HG02610 (cell line): ENCODE measurements around the gene SMARCA2.
A peak's percentile ranks its signal among the peaks of the same experiment; 100 is the strongest.

Experiments used
- ATAC-seq: cut with Tn5 transposase; IDR thresholded peaks from one replicate; pipeline ENCODE4 v1.9.1; 2021; ENCODE audit warnings: mild to moderate bottlenecking, moderate library complexity; ENCODE audit not compliant: unreplicated experiment

Gene SMARCA2

DNA sequence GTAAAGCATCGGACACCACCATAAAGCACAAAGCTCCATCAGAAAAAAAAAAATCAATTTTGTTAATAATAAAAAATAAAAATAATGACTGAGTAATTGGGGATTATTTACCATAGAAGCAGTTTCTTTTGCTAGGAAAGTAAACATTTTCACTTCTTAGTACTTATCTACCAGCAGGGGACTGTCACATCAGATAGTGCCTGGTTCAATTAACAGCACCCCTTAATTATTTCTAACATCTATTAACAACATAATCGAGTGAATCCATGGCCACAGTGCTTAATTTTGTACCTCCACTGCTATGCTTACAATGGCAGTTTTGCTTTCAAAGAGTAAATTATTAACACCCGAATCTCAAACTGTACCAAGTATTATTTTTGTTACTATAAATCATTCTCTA, 221.7 kb downstream of the SMARCA2 start:
- no peak for ATAC-seq

DNA sequence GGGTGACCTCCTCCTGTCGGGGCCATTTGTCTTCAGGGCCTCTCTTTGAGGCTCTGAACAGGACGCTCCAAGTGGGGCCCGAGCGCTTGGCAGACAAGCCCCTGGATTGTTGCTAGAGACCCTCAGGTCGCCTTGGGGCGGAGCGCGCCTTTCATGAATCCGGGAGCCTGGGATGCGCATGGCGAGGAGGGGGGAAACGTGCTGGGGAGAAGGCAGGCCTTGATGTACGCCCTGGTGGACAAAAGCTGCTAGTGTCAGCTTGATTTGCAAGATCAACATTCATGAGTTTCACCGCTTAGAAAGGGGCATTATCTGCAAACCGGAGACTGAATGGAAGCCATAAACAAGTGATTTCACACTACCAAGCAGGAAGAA, 226.3 kb downstream of the SMARCA2 start:
- no peak for ATAC-seq

DNA sequence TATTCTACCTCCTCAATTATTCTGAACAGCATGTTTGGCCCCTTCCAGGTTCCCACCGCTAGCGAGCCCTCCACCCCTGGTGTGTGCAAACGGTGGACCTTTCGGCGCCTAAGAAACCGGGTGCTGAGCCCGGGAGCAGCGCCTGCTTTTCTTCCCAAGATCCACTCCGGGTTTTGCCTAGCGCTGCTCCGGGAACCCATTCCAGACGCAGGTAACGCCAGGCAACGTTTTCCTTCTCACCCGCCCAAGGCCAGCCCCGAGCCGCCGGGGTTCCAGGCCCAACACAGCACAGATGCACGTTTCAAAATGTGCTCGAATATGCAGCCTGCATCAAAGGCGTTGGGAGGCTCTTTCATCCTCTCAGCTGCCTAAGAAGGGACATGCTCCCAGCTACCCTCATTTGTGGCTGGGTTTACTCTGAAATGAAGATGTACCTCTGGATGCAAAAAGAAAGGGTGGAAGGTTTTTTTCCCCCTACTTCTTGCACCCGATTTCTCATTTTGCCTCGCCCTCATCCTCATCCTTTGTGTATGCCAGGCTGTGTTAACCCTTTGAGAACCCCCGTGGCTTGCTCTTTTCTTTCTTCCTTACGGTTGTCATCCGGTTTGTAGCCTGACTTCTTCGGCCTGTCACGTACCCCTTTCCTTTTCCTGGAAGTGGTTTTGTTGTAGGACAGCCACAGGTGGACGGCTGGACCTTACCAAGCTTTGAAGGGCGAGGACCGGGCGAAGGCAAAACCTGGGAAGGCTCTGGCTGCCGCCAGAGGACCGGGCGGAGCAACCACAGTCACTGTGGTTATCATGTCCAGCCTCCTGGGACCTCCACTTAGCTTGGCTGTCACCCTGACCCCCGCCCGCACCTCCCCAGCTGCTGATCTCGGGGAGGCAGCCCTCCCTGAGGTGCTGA, 226.9 kb downstream of the SMARCA2 start:
- peak; percentile 91 for ATAC-seq

DNA sequence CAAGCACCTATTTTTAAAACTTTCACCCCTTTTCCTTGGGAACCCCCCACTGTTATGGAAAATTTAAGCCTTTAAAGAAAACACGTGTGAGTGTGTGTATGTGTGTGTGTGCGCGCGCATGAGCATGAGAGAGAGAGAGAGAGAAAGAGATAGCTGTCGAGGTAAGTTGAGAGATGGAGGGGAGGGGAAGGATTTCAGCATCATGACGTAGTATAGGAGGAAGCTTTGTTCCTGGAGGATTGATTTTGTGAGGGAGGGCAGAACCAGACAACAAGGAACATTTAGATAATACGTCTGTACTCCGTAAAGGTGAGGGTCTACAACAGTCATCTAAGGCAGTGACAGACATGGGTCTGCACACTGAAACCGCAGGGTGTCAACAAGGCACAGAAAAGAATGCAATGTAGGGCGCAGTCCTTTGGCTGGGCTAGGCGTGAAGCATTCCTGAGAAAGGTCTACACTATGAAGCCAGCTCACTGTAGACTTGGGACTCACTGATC, 227.7 kb downstream of the SMARCA2 start:
- no peak for ATAC-seq
